Right atrium auricular region (tissue), 2 donors: ENCODE data around the gene PKNOX1. TPM values are rescaled to one million over a fixed set of nuclear protein-coding genes. Genes with fewer than 3 reads are reported as not detected.
"Not testable (repeated sequence)": the region's sequence is repeated elsewhere in the genome, so short reads cannot be mapped to it uniquely, and the experiment has no call there.

Experiments used
- DNase-seq: peaks from one replicate; pipeline ENCODE4 v3.0.0-alpha.2; 2019; ENCODE audit warnings: low spot score
- H3K27ac ChIP-seq, 2 donors: fragments of 200-600 bp; sonication (generic); 1 replicate in 1 of 2; 2 replicates in 1 of 2; pipeline ENCODE4 v1.5.1; 2016 to 2019
- H3K27me3 ChIP-seq, 2 donors: fragments of 200-600 bp; sonication (generic); one replicate each; pipeline versions ENCODE4 v1.5.1 to v1.6.0; 2017 to 2019
- H3K36me3 ChIP-seq: fragments of 200-600 bp; sonication (generic); one replicate; pipeline ENCODE4 v1.5.1; 2016
- H3K4me1 ChIP-seq, 2 donors: fragments of 200-600 bp; sonication (generic); one replicate each; pipeline versions ENCODE4 v1.5.1 to v1.6.0; 2017 to 2019
- H3K4me3 ChIP-seq, 2 donors: fragments of 200-600 bp; sonication (generic); 1 replicate in 1 of 2; 2 replicates in 1 of 2; pipeline ENCODE4 v1.5.1; 2017 to 2019; ENCODE audit warnings: mild to moderate bottlenecking in 1 of 2, moderate library complexity in 1 of 2
- H3K9me3 ChIP-seq, 2 donors: fragments of 200-600 bp; sonication (generic); one replicate each; pipeline ENCODE4 v1.5.1; 2019
- total RNA-seq, 2 donors: library from RNA; depleted of rRNA; stranded (reverse); fragments of >200 nt; gene quantifications; one replicate each; pipeline ENCODE4 v1.1.0, GENCODE V29; 2016
- TF ChIP-seq, protein P1 (sequence below), 2 donors: fragments of 200-600 bp; sonication (generic); IDR thresholded peaks; one replicate each; pipeline ENCODE4 v1.5.1; 2019; ENCODE audit warnings: antibody characterized with exemption in 2 of 2

PKNOX1 gene
- total RNA-seq, 2 donors from 2014 or later: 7.5 to 10.1 TPM

DNA sequence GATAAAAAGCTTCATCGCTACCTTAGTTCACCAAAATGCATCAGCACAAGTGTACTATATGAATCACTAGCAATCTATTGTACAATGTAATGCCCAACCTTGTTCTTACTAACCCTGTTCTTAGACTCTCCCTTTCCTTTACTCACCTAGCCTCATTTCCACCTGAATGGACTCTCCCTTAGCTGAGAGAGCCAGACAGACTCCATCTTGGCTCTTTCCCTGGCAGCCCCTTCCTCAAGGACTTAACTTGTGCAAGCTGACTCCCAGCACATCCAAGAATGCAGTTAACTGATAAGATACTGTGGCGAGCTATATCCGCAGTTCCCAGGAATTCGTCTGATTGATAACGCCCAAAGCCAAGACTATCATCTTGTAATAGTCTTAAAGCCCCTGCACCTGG lies 38.0 kb upstream of the PKNOX1 start:
- peaks cover 0 to 10% of the 10 kb centered on the region in 2 donors for H3K4me1 ChIP-seq
- H3K36me3 ChIP-seq, H3K27ac ChIP-seq, H3K4me3 ChIP-seq, H3K27me3 ChIP-seq, DNase-seq, H3K9me3 ChIP-seq: not testable (repeated sequence)

DNA sequence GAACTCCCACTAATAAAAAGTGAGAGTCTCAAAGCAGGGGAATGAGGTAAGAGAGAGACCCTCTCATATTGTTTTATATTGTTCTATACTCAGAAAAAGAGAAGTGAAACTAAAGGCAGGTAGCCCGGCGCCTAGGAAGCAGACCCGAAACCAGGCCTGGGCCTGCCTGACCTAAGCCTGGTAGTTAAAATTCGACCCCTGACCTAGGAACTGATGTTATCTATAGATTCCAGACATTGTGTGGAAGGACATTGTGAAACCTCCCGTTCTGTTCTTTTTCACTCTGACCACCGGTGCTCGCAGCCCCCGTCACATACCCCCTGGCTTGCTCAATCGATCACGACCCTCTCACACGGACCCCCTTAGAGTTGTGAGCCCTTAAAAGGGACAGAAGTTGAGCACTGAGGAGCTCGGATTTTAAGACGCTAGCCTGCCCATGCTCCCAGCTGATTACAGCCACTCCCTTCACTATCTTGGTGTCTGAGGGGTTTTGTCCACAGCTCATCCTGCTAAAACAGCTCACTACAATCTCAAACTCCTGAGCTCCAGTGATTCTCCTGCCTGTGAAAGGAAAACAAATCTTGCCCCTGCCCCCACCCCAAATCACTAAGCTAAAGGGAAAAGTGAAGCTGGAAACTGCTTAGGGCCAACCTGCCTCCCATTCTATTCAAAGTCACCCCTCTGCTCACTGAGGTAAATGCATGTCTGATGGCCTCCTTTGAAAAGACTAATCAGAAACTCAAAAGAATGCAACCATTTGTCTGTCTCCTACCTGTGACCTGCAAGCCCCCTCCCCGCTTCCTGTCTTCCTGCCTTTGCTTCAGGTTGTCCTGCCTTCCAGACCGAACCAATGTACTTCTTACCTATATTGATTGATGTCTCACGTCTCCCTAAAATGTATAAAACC lies 37.1 kb upstream of the PKNOX1 start:
- not testable (repeated sequence) for H3K27ac ChIP-seq, H3K27me3 ChIP-seq, H3K4me3 ChIP-seq, H3K9me3 ChIP-seq, H3K36me3 ChIP-seq, DNase-seq
- peaks cover 0 to 10% of the 10 kb centered on the region in 2 donors for H3K4me1 ChIP-seq

DNA sequence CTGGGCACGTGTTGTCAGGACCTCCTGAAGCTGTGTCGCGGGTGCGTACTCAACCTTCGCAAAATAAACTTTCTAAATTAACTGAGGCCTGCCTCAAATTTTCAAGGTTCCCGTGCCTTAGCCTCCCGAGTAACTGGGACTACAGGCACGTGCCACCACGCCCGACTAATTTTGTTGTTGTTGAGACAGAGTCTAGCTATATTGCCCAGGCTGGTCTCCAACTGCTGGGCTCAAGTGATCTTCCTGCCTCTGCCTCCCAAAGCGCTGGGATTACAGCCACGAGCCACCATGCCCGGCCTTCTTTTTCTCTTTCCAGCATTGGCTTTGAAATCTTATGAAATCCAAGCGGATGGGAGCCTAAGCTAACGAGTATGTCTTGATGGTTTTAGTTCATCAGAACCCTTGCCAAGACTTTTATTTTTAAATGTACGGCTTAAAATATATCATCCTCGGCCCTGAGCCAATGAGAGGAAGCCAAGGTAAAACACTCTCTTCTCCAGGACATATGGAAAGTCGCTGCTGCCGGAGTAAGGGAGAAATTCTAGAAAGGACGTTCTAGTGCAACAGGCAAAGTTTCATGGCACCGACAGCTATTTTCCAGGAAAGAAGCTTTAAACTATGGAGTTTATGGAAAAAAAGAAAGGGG lies 36.3 kb upstream of the PKNOX1 start:
- Histone ChIP-seq H3K4me1 (peaks cover 0 to 10% of the 10 kb centered on the region in 2 donors), H3K36me3 (no peaks in the 10 kb centered on the region), H3K27ac (no peak overlapping the region), H3K27me3 (no peaks in the 10 kb centered on the region), H3K4me3 (no peak overlapping the region), H3K9me3 (no peaks in the 10 kb centered on the region)
- TF ChIP-seq, protein P1, sequence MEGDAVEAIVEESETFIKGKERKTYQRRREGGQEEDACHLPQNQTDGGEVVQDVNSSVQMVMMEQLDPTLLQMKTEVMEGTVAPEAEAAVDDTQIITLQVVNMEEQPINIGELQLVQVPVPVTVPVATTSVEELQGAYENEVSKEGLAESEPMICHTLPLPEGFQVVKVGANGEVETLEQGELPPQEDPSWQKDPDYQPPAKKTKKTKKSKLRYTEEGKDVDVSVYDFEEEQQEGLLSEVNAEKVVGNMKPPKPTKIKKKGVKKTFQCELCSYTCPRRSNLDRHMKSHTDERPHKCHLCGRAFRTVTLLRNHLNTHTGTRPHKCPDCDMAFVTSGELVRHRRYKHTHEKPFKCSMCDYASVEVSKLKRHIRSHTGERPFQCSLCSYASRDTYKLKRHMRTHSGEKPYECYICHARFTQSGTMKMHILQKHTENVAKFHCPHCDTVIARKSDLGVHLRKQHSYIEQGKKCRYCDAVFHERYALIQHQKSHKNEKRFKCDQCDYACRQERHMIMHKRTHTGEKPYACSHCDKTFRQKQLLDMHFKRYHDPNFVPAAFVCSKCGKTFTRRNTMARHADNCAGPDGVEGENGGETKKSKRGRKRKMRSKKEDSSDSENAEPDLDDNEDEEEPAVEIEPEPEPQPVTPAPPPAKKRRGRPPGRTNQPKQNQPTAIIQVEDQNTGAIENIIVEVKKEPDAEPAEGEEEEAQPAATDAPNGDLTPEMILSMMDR (IDR thresholded peaks at IDR 0.05): no peak
- DNase-seq: no peak

DNA sequence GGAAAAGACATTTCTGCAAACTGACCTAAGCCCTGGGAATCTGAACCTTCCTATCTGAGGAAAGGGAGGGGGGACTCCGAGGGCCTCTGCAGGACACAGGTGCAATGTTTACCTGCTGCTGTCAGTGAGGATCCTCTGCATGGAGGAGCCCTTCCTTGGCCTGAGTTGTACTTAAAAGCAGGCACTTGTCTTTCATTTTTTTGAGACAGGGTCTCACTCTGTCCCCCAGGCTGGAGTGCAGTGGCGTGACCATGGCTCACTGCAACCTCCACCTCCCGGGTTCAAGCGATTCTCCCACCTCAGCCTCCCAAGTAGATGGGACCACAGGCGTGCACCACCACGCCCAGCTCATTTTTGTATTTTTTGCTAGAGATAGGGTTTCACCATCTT lies 35.8 kb upstream of the PKNOX1 start:
- H3K27ac ChIP-seq, H3K27me3 ChIP-seq, H3K4me3 ChIP-seq, DNase-seq, H3K9me3 ChIP-seq, H3K36me3 ChIP-seq: not testable (repeated sequence)
- H3K4me1 ChIP-seq: peaks cover 0 to 10% of the 10 kb centered on the region in 2 donors

DNA sequence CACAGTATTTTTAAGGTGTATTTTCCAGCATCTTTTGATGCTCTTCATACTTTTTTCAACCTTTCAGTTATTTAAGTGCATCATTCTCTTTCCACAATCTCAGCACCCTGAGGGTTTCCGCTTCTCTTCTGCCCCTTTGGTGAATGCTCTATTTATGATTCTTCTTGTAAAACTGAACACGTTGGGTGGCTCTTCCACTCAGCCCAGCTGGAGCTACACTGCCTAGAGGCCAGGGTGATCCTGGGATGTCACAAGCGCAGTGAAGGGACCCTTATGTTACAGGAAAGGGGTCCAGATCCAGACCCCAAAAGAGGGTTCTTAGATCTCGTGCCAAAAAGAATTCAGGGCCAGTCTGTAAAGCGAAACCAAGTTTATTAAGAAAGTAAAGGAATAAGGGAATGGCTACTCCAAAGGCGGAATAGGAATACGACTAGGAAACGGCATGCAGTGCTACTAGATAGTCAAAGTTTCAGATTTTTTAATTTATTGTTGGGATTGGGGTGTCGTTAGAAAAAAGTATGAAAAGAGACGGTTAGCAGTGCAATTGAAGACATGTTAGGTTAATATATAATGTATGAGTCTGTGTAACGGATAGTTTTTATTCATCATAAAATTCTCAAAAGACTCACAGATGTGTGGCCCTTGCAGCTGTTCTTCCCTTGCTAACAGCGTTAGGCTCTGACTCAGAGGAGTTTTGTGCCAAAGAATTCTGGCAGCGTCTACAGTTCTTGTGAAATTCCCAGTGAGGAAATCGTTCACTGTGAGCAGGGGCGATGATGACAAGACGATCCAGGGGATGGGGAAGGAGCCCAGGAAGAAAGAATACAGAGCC lies 34.6 kb upstream of the PKNOX1 start:
- TF ChIP-seq, protein P1 (IDR thresholded peaks at IDR 0.05): no peak

DNA sequence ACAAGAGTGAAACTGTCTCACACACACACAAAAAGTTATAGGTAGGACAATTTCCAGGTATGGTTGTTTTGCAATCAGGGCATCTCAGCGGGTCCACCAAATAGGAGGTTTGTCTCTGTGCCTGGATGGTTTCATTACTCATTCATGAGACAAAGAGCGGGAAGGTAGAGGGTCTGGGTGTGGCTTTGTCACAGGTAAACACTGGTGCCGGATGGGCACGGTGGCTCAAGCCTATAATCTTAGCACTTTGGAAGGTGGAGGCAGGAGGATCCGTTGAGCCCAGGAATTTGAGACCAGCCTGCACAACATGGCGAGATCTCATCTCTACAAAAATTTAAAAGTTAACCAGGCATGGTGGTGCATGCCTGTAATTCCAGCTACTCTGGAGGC lies 32.7 kb upstream of the PKNOX1 start:
- DNase-seq: no peak
- Histone ChIP-seq H3K27me3 (no peaks in the 10 kb centered on the region), H3K9me3 (no peaks in the 10 kb centered on the region), H3K27ac (no peak overlapping the region), H3K36me3 (no peaks in the 10 kb centered on the region), H3K4me3 (no peak overlapping the region), H3K4me1 (peaks cover 0 to 10% of the 10 kb centered on the region in 2 donors)
- TF ChIP-seq, protein P1 (IDR thresholded peaks at IDR 0.05): no peak

More for the DNA sequence above, 34.6 kb upstream of the PKNOX1 start:
- Histone ChIP-seq H3K27ac (peak overlapping the region; percentile 65 to 72), H3K27me3 (no peaks in the 10 kb centered on the region), H3K4me1 (peaks cover 0 to 10% of the 10 kb centered on the region in 2 donors), H3K36me3 (no peaks in the 10 kb centered on the region), H3K4me3 (peak overlapping the region in 1 of 2 donors; percentile 13), H3K9me3 (no peaks in the 10 kb centered on the region)
- peak; percentile 93 for DNase-seq

DNA sequence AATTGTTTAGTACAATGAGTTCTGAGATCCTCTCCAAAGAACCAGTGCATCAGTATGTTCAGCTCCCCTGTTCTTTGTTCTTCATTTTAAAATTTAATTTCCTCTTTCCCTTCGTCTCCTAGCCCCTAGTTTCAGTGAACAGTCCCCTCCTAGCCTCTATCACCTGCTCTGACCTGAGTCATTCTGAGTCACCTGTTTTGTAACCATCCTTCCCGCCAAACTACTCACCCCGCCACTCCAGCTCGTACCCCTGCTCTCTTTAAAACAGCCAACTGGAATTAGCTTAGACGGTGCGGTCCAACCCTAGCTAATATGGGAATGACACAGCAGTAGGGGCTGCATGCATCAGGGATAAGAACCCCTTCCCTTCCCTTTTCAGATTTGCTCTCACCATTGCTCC lies 32.1 kb upstream of the PKNOX1 start:
- TF ChIP-seq, protein P1 (IDR thresholded peaks at IDR 0.05): no peak
- H3K4me3 ChIP-seq: no peak overlapping the region
- H3K4me1 ChIP-seq: peaks cover 0 to 10% of the 10 kb centered on the region in 2 donors
- no peaks in the 10 kb centered on the region for H3K27me3 ChIP-seq
- no peak for DNase-seq
- H3K9me3 ChIP-seq: no peaks in the 10 kb centered on the region
- no peaks in the 10 kb centered on the region for H3K36me3 ChIP-seq
- no peak overlapping the region for H3K27ac ChIP-seq

DNA sequence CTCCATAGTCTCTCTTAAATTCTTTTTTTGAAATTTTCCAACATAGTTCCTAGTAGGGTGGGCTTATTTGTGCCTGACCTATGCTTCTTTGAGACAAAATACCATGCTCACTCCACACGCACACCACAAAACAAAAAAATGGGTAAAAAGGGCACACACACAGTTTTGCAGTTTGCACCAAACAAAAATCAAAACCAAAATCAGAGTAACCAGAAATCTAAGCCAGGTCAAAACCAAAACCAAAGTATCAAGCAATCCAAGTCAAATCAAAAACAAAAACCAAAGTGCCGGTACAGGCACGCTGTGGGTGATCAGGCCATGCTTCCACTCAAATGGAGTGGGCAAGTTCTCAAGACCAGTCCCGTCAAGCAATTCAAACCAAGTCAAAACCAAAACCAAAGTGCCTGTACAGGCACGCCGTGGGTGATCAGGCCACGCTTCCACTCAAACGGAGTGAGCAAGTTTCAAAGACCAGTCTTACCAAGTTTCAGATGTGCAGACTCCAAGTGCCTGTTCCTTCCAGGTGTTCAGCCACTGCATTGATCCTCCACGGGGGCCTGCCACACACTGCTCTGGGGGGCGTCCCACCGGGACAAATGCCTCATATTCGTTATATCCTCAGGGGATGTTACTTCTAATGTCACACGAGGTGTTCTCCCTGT lies 25.1 kb upstream of the PKNOX1 start:
- H3K4me1 ChIP-seq, H3K27ac ChIP-seq, DNase-seq, H3K36me3 ChIP-seq, H3K4me3 ChIP-seq, H3K9me3 ChIP-seq, H3K27me3 ChIP-seq: not testable (repeated sequence)

DNA sequence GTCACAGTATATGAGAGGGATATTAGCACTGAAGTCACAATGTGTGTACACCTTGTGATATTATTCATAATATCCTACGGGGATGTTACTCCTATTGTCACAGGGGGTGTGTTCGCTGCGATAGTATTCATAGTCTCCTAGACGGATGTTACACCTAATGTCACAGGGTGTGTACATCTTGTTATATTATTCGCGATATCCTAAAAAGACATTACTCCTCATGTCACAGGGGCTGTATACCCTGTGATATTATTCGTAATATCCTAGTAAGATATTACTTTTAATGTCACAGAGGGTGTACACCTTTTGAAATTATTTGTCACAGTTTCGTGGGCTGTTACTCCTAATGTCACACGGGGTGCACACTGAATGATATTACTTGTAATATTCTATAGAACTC lies 23.2 kb upstream of the PKNOX1 start:
- not testable (repeated sequence) for H3K27me3 ChIP-seq, DNase-seq, H3K27ac ChIP-seq, H3K4me1 ChIP-seq, H3K36me3 ChIP-seq, H3K4me3 ChIP-seq, H3K9me3 ChIP-seq
